Mucosa of rectum (tissue), 2 donors: ENCODE measurements around the gene GALK1.

Source experiments
- H3K27ac ChIP-seq, 2 donors: one replicate each; pipeline ENCODE4 v1.7.0; 2013; ENCODE audit warnings: inconsistent platforms in 2 of 2, low read depth in 2 of 2, low read length in 2 of 2
- H3K27me3 ChIP-seq, 2 donors: one replicate each; pipeline ENCODE4 v1.7.0; 2013; ENCODE audit warnings: low read length in 2 of 2; ENCODE audit not compliant: control insufficient read depth in 2 of 2, insufficient read depth in 2 of 2
- H3K36me3 ChIP-seq, 2 donors: one replicate each; pipeline ENCODE4 v1.7.0; 2013; ENCODE audit warnings: low read length in 2 of 2; ENCODE audit not compliant: control insufficient read depth in 2 of 2, insufficient read depth in 2 of 2
- H3K4me1 ChIP-seq, 2 donors: one replicate each; pipeline ENCODE4 v1.7.0; 2013; ENCODE audit warnings: low read length in 2 of 2, mild to moderate bottlenecking in 1 of 2; ENCODE audit not compliant: control insufficient read depth in 2 of 2, insufficient read depth in 2 of 2
- H3K4me3 ChIP-seq, 2 donors: one replicate each; pipeline ENCODE4 v1.7.0; 2013; ENCODE audit warnings: low read length in 2 of 2
- H3K9ac ChIP-seq, 2 donors: one replicate each; pipeline ENCODE4 v1.7.0; 2013; ENCODE audit warnings: low read length in 2 of 2, low read depth in 1 of 2, mild to moderate bottlenecking in 1 of 2
- H3K9me3 ChIP-seq, 2 donors: one replicate each; pipeline ENCODE4 v1.7.0; 2013; ENCODE audit warnings: low read length in 2 of 2; ENCODE audit not compliant: control insufficient read depth in 2 of 2
- donor health status: healthy.
- donor health status: Normal muscosa, but diverticular disease.

Gene GALK1

GRCh38 chr17:75725504-75725903 is 39.5 kb downstream of the GALK1 start:
- Histone ChIP-seq H3K4me1 (peaks cover 24 to 29% of the 10 kb centered on the region in 2 donors), H3K27ac (no peak overlapping the region), H3K9me3 (no peaks in the 10 kb centered on the region), H3K4me3 (no peak overlapping the region), H3K36me3 (peaks cover 44 to 49% of the 10 kb centered on the region in 2 donors), H3K9ac (no peak overlapping the region), H3K27me3 (no peaks in the 10 kb centered on the region)

DNA sequence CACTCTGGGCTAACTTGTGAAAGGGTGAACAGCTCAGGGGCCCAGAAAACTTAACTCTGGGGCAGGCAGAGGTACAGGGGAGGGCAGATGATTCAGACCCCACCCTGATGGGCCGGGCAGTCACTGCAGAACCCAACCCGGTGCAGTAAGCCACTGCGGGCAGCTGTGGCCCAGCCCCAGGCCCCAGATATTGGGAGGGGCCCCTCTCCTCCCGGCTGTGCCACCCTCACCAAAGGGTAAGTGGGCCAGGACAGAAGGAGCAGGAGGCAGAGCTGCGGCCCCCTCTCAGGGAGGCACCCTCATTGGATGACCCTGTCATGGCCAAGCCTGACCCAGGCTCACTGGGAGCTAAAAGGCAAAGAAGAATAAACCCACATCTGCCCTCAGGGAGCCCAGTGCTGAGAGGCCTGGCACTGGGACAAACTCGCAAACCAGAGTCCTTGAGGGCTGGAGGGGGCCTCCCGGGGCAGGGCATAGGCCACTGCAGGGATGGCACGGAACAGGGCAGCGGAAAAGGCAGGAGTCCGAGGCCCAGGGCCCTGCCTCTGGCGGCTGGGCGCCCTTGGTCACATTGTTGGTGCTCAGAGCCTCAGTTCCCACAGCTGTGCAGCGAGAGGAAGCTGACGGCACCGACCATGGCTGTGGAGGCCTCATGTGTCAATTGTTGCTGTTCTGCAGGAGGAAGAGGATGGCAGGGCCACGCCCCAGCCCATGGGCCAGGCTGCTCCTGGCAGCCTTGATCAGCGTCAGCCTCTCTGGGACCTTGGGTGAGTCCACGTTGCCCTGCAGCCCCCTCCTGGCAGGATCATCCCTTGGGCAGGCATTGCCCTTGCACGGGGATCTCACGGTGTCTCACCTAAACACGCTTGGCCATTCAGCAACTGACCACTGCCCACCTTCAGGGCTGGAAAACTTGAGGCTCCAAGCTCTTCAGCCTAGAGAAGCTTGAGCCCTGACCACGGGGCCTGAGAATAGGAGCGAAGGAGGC is 40.7 kb downstream of the GALK1 start:
- H3K9ac ChIP-seq = peak overlapping the region; percentile 20 to 97
- H3K27me3 ChIP-seq = no peaks in the 10 kb centered on the region
- H3K9me3 ChIP-seq = no peaks in the 10 kb centered on the region
- H3K36me3 ChIP-seq = peaks cover 36 to 39% of the 10 kb centered on the region in 2 donors
- peaks cover 24 to 29% of the 10 kb centered on the region in 2 donors for H3K4me1 ChIP-seq
- peak overlapping the region; percentile 37 to 73 for H3K4me3 ChIP-seq
- peak overlapping the region; percentile 97 to 98 for H3K27ac ChIP-seq

- H3K27ac ChIP-seq = peak overlapping the region; percentile 97 to 98
- H3K9ac ChIP-seq = peak overlapping the region; percentile 85 to 97
- peak overlapping the region; percentile 73 to 79 for H3K4me3 ChIP-seq
- H3K27me3 ChIP-seq = no peaks in the 10 kb centered on the region
- H3K4me1 ChIP-seq = peaks cover 24 to 29% of the 10 kb centered on the region in 2 donors
- H3K36me3 ChIP-seq = peaks cover 33 to 35% of the 10 kb centered on the region in 2 donors
- no peaks in the 10 kb centered on the region for H3K9me3 ChIP-seq
These were observed 41.6 kb downstream of the GALK1 start for GRCh38 chr17:75723171-75723930.

DNA sequence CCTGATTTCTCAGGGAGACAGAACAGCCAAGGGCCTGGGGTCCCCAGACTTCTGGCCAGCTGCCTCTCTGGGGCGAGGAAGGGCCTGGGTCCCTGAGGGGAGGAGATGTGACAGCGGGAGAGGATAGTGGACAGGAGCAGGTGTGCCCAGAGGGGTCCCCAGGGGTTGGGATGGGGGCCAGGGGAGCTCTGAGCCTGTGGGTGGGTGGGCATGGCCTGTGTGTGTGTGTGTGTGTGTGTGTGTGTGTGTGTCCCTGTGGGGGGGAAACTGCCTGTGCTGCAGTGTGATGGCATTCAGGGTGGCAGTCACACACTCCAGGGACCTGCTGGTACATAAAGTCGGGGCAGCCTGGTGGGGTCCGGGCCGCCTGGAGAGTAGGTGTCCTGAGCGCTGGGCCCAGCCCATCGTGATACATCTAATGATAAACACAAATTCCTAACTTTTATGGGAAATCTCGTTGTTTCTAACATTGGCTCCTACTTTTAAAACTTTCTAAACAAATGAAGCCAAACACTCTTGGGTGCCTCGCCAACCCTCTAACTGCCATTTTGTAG is 42.4 kb downstream of the GALK1 start:
- H3K4me3 ChIP-seq = peak overlapping the region; percentile 73 to 79
- H3K27me3 ChIP-seq = no peaks in the 10 kb centered on the region
- H3K36me3 ChIP-seq = peaks cover 26 to 29% of the 10 kb centered on the region in 2 donors
- H3K4me1 ChIP-seq = peaks cover 24 to 29% of the 10 kb centered on the region in 2 donors
- no peaks in the 10 kb centered on the region for H3K9me3 ChIP-seq
- peak overlapping the region; percentile 97 to 98 for H3K27ac ChIP-seq
- H3K9ac ChIP-seq = peak overlapping the region; percentile 85 to 97

DNA sequence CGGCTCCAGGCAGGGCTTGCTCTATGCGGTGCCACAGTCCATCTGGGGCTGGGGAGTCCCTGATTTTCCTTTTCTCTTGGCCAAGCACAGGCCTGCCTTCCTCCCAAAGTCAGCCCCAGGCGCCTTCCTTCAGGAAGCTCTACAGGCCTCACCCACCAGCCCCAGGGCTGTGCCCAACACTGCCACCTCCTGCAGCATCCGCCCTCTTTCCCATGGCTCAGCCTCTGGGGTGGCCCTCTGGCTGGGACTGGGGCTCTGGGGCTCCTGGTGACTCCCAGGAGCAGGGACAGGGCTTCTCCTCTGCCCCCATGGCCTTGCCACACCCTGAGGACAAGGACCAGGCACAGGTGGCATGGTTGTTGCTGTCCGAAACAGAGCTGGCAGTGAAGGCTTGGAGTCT is 42.9 kb downstream of the GALK1 start:
- H3K27ac ChIP-seq = peak overlapping the region; percentile 97 to 98
- peak overlapping the region; percentile 73 to 79 for H3K4me3 ChIP-seq
- no peaks in the 10 kb centered on the region for H3K9me3 ChIP-seq
- no peaks in the 10 kb centered on the region for H3K27me3 ChIP-seq
- H3K36me3 ChIP-seq = peaks cover 22 to 23% of the 10 kb centered on the region in 2 donors
- peaks cover 24 to 29% of the 10 kb centered on the region in 2 donors for H3K4me1 ChIP-seq
- peak overlapping the region; percentile 85 to 97 for H3K9ac ChIP-seq

GRCh38 chr17:75721463-75722011 is 43.5 kb downstream of the GALK1 start:
- peak overlapping the region; percentile 97 to 98 for H3K27ac ChIP-seq
- H3K4me3 ChIP-seq = peak overlapping the region; percentile 73 to 79
- H3K36me3 ChIP-seq = peaks cover 19 to 21% of the 10 kb centered on the region in 2 donors
- no peaks in the 10 kb centered on the region for H3K9me3 ChIP-seq
- peaks cover 24 to 29% of the 10 kb centered on the region in 2 donors for H3K4me1 ChIP-seq
- no peaks in the 10 kb centered on the region for H3K27me3 ChIP-seq
- H3K9ac ChIP-seq = peak overlapping the region; percentile 85 to 97

DNA sequence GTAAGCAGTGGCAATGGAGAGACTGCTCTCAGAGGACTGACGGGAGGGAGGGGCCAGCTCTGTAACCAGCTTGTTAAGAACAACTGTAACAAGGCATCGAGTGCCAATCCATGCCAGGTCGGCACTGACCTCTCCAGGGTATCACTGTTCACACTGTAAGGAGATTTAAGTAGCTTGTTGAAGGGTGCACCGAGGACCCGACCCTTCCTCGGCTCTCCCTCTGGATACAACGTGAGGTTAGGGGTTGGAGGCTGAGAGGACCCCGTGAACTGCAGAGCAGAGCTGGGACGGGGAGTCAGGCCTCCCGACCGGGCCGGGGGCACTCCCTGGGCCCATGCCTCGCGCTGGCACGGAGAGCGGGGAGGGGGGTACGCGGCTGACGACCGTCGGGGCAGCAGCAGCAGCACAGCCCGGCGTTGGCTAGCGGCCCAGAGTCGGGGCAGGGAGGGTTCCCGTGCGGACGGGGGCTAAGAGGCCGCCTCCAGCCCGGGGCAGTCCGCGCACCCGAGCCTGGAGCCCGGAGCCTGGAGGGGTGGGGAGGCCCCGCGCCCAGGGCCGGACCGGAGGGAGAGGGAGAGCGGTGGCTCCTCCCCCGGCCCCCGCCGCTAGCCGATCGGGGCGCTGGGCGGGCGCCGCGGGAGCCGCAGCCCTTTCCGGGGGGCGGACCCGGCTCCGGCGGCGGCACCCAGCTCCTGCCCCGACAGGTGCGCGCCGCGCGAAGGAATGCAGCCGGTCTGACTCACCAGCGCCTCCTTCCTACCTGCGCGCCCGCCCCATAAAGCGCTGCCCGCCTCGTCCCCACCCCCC is 44.1 kb downstream of the GALK1 start, which contains the start of gene ITGB4:
ITGB4 (plus strand) TSS at position 804 of the 807 bp plus-strand sequence. CDS start 3,245 bp downstream, outside the sequence.
- peak within 1 kb of the TSS; percentile 85 to 97 for H3K9ac ChIP-seq
- H3K4me1 ChIP-seq = peaks cover 24 to 29% of the 10 kb centered on the region in 2 donors
- H3K27ac ChIP-seq = peak within 1 kb of the TSS; percentile 97 to 98
- H3K27me3 ChIP-seq = no peaks in the 10 kb centered on the region
- H3K4me3 ChIP-seq = peak within 1 kb of the TSS; percentile 73 to 79
- no peaks in the 10 kb centered on the region for H3K9me3 ChIP-seq
- peaks cover 16% of the 10 kb centered on the region in 2 donors for H3K36me3 ChIP-seq

DNA sequence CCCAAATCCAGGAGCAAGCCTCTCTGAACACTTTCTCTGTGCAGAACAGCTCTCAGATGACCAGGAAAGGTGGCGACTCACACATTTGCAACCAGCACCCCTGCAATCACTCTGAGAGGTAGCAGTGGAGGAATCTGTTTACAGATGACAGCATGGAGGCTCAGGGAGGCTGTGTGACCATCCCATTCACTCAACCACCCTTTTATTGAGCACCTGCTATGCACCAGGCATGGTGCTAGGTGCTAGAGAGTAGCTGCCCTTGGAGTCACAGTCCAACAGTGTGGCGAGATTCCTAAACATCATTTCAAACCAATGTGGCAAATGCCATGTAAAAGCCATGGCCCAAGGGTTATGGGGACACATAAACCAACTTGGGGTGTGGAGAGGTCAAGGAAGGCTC is 45.3 kb downstream of the GALK1 start:
- Histone ChIP-seq H3K9ac (no peak overlapping the region), H3K9me3 (no peaks in the 10 kb centered on the region), H3K4me3 (no peak overlapping the region), H3K27me3 (no peaks in the 10 kb centered on the region), H3K36me3 (peaks cover 5% of the 10 kb centered on the region in 2 donors), H3K4me1 (peaks cover 23 to 27% of the 10 kb centered on the region in 2 donors), H3K27ac (no peak overlapping the region)

GRCh38 chr17:75712446-75712845 is 52.5 kb downstream of the GALK1 start:
- no peaks in the 10 kb centered on the region for H3K9me3 ChIP-seq
- H3K36me3 ChIP-seq = peaks cover 3 to 11% of the 10 kb centered on the region in 2 donors
- H3K4me1 ChIP-seq = no peaks in the 10 kb centered on the region
- no peaks in the 10 kb centered on the region for H3K27me3 ChIP-seq
- H3K27ac ChIP-seq = no peak overlapping the region
- no peak overlapping the region for H3K9ac ChIP-seq
- H3K4me3 ChIP-seq = no peak overlapping the region
